ENCODE data around the gene LMAN1L.

LMAN1L gene

DNA sequence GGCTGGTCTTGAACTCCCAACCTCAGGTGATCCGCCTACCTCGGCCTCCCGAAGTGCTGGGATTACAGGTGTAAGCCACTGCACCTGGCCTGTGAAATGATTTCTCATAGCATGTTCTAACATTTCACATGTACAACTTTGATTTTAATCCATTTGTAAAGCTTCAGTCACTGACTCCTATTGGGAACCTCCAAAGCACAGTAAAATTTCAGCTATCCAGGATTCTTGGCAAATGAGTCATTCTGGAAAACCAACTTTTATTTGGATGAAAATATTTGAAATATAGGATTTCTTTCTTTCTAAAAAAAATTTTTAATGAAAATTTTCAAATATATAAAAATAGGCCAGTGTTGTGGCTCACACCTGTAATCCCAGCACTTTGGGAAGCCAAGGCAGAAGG lies 2.7 kb upstream of the LMAN1L start:
- TF ChIP-seq FOXP2 (optimal IDR thresholded peaks at IDR 0.05; ENCODE audit: borderline replicate concordance, extremely low read depth, extremely low read length, insufficient read depth), result no peak
- TF ChIP-seq POLR2AphosphoS5 (IDR thresholded peaks at IDR 0.05; ENCODE audit: low read depth, low read length), result no peak
- TF ChIP-seq, protein P1, sequence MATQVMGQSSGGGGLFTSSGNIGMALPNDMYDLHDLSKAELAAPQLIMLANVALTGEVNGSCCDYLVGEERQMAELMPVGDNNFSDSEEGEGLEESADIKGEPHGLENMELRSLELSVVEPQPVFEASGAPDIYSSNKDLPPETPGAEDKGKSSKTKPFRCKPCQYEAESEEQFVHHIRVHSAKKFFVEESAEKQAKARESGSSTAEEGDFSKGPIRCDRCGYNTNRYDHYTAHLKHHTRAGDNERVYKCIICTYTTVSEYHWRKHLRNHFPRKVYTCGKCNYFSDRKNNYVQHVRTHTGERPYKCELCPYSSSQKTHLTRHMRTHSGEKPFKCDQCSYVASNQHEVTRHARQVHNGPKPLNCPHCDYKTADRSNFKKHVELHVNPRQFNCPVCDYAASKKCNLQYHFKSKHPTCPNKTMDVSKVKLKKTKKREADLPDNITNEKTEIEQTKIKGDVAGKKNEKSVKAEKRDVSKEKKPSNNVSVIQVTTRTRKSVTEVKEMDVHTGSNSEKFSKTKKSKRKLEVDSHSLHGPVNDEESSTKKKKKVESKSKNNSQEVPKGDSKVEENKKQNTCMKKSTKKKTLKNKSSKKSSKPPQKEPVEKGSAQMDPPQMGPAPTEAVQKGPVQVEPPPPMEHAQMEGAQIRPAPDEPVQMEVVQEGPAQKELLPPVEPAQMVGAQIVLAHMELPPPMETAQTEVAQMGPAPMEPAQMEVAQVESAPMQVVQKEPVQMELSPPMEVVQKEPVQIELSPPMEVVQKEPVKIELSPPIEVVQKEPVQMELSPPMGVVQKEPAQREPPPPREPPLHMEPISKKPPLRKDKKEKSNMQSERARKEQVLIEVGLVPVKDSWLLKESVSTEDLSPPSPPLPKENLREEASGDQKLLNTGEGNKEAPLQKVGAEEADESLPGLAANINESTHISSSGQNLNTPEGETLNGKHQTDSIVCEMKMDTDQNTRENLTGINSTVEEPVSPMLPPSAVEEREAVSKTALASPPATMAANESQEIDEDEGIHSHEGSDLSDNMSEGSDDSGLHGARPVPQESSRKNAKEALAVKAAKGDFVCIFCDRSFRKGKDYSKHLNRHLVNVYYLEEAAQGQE (IDR thresholded peaks at IDR 0.05; ENCODE audit: insufficient read depth in 1 of 2, low read depth in 2 of 2, low read length in 2 of 2), result no peak
- TF ChIP-seq SIN3A (IDR thresholded peaks at IDR 0.05; ENCODE audit: borderline replicate concordance, insufficient read depth, low read length), result no peak
- no peak for TF ChIP-seq TAF1 (IDR thresholded peaks at IDR 0.05; ENCODE audit: borderline replicate concordance, insufficient read depth, low read length)

DNA sequence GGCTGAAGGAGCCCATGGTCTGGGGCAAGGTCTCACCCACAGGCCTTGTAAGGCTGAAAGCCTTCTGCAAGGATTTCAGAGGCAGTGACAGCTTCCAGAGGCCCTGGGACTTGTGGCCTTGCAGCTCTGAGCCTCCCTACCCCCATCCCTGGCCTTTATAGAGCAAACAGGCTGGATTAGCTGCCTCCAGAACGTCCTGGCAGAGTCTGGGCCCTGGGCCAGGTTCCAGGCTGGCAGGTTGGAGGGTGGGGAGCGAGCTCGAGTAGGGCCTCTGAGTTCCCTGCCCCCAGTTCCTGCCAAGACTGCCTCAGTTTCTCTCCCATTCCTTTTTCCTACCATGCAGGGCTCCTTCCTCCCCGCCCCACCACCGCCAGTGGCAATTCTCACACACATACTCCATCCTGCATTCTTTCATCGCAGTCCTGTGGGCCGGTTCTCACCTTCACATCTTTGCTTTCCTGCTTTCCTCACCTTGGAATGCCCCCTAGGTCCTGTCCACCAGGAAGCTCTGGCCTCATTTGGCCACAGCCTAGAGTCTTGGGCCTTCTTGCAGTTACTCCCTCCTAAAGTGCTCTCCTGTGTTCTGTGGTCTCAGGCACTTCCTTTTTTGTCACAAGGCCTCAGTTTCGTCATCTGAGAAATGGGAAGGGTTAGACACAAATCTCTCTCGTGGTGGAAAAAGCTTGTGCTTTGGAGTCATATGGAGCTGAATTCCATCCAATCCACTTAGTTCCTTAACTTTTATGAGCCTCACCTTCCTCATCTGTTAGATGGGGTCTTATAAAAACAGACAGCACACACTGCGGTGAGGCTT lies 2.7 kb downstream of the LMAN1L start:
- TF ChIP-seq SIN3A (IDR thresholded peaks at IDR 0.05; ENCODE audit: borderline replicate concordance, insufficient read depth, low read length), result no peak

DNA sequence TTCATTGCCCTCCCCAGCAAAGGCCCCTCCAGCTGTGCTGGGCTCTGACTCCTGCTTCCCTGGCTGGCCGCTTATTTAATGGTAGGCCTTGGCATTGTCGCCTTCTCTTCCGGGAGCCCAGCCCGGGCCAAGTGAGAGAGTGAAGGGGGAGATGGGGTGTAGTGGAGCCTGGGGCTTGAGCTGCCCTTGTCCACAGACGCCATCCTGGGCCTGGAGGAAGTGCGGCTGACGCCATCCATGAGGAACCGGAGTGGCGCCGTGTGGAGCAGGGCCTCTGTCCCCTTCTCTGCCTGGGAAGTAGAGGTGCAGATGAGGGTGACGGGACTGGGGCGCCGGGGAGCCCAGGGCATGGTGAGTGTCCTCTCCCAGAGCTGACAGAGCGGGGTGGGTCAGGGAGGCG lies 3.3 kb downstream of the LMAN1L start:
- no peak for TF ChIP-seq FOXP2 (optimal IDR thresholded peaks at IDR 0.05; ENCODE audit: borderline replicate concordance, extremely low read depth, extremely low read length, insufficient read depth)
- TF ChIP-seq POLR2AphosphoS5 (IDR thresholded peaks at IDR 0.05; ENCODE audit: low read depth, low read length), result no peak
- no peak for TF ChIP-seq TAF1 (IDR thresholded peaks at IDR 0.05; ENCODE audit: borderline replicate concordance, insufficient read depth, low read length)
- TF ChIP-seq, protein P1 (IDR thresholded peaks at IDR 0.05; ENCODE audit: insufficient read depth in 1 of 2, low read depth in 2 of 2, low read length in 2 of 2), result no peak
- no peak for TF ChIP-seq SIN3A (IDR thresholded peaks at IDR 0.05; ENCODE audit: borderline replicate concordance, insufficient read depth, low read length)

DNA sequence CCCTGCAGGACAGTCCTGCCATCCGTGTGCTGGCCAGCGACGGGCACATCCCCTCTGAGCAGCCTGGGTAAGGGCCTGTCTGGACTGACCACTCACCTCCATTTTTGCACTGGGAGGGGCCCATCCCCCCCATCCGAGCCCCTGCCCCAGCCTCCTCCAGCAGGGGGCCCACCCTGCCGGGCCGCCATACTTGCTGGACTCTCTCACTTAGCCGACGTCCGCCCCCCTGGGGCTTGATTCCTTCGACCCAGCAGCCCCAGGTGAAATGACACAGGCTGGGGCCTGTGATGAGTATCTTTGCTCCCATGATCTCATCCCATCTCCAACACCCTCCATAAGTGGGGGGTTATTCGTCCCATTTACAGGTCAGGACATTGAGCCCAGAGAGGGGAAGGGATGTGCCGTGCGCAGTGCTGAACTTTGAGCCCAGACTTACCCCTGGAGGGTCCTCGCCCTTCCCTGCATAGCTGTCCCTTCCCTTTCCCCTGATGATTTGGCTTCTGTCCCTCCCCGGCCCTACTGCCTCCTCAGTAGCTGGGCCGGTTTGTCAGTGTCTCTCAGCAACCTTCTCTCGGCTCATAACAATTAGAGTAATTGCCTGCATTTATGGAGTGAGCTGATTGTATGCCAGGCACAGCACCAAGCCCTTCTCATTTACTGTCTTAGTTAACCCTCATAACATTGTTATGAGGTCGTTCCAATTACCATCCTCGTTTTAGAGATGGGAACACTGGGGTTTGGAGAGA lies 4.2 kb downstream of the LMAN1L start:
- TF ChIP-seq, protein P1 (IDR thresholded peaks at IDR 0.05; ENCODE audit: insufficient read depth in 1 of 2, low read depth in 2 of 2, low read length in 2 of 2), result no peak
- no peak for TF ChIP-seq SIN3A (IDR thresholded peaks at IDR 0.05; ENCODE audit: borderline replicate concordance, insufficient read depth, low read length)
- no peak for TF ChIP-seq POLR2AphosphoS5 (IDR thresholded peaks at IDR 0.05; ENCODE audit: low read depth, low read length)
- no peak for TF ChIP-seq TAF1 (IDR thresholded peaks at IDR 0.05; ENCODE audit: borderline replicate concordance, insufficient read depth, low read length)
- TF ChIP-seq FOXP2 (optimal IDR thresholded peaks at IDR 0.05; ENCODE audit: borderline replicate concordance, extremely low read depth, extremely low read length, insufficient read depth), result no peak

DNA sequence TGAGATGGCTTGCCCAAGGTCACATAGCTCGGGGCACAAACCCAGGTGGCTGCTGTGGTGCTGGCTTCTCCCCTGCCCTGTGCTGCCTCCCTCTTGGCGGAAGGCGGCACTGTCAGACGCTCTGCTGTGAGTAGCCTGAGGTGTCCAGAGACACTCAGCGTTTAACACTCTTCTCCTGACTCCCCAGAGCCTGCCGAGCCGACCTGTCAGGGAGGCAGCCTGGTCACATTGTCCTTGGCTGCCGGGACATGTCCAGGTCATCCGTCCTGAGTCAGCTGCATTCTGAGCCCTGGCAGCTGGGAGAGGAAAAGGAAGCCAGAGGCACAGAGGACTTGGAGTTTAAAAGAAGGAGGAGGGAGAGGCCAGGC lies 4.7 kb downstream of the LMAN1L start:
- no peak for TF ChIP-seq POLR2AphosphoS5 (IDR thresholded peaks at IDR 0.05; ENCODE audit: low read depth, low read length)
- TF ChIP-seq, protein P1 (IDR thresholded peaks at IDR 0.05; ENCODE audit: insufficient read depth in 1 of 2, low read depth in 2 of 2, low read length in 2 of 2), result no peak
